NCI-H187 treated with DMSO at 0.1 percent for 48 hours (cell line): ENCODE results near the gene CCDC170.

Experiments used
- DNase-seq: peaks from one replicate; lab custom pipeline; 2025; lab: John Stamatoyannopoulos, UW

The CCDC170 gene

GRCh38 chr6:151658091-151658490 lies 164.3 kb downstream of the CCDC170 start:
- no peak for DNase-seq

- DNase-seq, result no peak
Measured at GRCh38 chr6:151659212-151659611, 165.4 kb downstream of the CCDC170 start.

- no peak for DNase-seq
Measured at GRCh38 chr6:151661509-151661908, 167.7 kb downstream of the CCDC170 start.

GRCh38 chr6:151661928-151662327 lies 168.1 kb downstream of the CCDC170 start:
- DNase-seq, result no peak

GRCh38 chr6:151663559-151663958 lies 169.7 kb downstream of the CCDC170 start:
- no peak for DNase-seq

GRCh38 chr6:151664390-151664789 lies 170.6 kb downstream of the CCDC170 start:
- DNase-seq, result no peak

- no peak for DNase-seq
Measured at GRCh38 chr6:151665329-151665728, 171.5 kb downstream of the CCDC170 start.

GRCh38 chr6:151666526-151666925 lies 172.7 kb downstream of the CCDC170 start:
- no peak for DNase-seq

- no peak for DNase-seq
Measured at GRCh38 chr6:151669208-151669560, 175.4 kb downstream of the CCDC170 start.

- no peak for DNase-seq
Measured at GRCh38 chr6:151670116-151670515, 176.3 kb downstream of the CCDC170 start.
